Stimulated activated CD4-positive, alpha-beta T cell treated with anti-CD3 and anti-CD28 coated beads, Interleukin-12 subunit alpha, Interleukin-12 subunit beta, amount 100 ng/mL, for 48 hours (primary cell): ENCODE results near the gene UTS2B.

ENCODE experiments used
- DNase-seq, 3 donors: peaks; one replicate each; pipeline ENCODE4 v3.0.0-alpha.2; 2020; ENCODE audit warnings: low read depth in 2 of 3, low spot score in 1 of 3

The UTS2B gene

DNA sequence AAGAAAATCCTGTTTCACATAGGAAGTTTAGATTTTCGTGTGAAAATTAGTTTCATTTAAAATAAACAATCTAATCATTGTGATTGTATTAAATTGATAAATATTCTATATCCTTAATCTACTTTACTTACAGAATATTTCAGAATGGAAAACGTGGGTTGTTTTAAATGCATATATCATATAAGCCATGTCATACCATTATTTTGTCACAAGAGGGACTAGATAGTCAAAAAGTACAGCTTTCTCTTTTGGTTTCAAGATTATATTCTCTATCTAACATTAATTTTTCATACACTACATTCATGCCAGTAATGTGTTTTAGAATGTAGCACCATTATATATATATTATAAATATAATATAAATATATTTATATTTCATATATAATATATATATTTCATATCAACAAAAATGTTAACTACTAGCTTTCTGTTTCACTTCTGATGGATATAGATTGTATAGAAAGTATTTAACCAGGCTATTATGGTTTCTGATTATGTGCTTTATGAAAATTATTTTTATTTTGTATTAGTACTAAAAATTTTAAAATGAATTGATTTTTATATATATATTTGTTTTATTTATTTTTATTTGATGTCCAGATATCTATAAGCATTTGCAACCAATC lies 86.0 kb downstream of the UTS2B start:
- no peak for DNase-seq

DNA sequence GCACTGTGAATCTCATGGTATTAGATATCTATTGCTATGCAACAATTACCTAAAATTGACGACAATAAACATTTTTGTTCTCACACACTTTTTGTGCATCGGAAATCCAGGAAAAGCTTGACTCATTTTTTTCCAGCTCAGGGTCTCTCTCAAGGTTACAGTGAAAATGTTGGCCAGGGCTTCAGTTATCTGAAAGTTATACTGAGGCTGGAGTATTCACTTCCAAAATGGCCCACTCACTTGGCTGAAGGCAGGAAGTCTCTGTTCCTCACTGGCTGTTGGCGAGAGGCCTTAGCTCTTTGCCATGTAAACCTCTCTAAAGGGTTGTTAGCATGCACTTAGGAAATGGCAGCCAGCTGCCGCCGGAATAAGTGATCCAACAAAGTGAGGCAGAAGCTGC lies 89.8 kb downstream of the UTS2B start:
- no peak for DNase-seq

DNA sequence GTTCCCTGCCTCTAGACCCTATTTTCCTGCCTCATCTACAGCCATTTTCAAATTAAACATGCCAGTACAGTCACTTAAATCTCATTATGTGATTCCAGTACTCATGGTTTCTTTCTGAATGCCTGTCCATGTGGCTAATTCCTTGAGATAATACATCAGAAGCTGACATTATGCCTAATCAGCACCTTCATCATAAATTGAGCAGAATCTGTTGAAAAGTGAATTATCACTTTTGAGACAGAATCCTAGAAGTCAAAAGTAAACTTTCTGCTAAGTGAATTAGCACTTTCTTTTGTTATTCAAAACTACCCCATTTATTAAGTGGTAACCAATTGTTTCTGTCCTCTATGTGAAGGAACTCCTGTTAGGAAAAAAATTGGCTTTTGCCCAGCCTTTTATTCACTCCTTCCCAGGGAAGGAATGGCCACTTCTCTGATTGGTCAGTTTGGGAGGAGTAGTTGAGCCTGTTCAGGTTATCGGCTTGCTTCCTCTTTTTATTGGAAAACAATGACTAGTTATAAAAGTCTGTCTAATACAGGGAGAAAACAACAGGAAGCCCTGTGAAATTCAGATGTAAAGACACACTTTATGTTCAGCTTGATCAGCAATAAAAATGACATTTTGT lies 90.8 kb downstream of the UTS2B start:
- no peak for DNase-seq

DNA sequence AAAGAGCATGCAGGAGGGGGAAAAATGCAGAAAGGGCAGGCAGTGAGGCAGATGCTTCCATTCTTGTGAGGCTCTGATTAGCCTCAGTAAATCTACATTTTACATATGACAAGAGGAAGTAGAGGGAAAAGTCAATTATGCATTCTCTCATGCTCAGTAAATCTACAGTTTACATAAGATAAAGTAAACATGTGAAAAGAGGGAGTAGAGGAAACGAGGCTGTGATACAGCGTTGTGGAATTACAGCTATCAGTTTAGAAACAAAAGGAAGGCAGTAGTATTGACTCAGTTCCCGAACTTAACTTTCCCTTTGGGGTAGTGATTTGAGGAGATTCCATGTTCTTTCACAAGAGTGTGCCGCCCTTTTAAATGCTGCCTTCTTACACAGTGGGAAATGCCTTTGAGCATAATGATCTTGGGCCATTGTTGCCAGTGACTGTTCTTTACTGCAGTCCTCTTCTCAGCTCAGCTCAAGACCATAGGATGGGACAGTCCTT lies 92.0 kb downstream of the UTS2B start:
- no peak for DNase-seq

DNA sequence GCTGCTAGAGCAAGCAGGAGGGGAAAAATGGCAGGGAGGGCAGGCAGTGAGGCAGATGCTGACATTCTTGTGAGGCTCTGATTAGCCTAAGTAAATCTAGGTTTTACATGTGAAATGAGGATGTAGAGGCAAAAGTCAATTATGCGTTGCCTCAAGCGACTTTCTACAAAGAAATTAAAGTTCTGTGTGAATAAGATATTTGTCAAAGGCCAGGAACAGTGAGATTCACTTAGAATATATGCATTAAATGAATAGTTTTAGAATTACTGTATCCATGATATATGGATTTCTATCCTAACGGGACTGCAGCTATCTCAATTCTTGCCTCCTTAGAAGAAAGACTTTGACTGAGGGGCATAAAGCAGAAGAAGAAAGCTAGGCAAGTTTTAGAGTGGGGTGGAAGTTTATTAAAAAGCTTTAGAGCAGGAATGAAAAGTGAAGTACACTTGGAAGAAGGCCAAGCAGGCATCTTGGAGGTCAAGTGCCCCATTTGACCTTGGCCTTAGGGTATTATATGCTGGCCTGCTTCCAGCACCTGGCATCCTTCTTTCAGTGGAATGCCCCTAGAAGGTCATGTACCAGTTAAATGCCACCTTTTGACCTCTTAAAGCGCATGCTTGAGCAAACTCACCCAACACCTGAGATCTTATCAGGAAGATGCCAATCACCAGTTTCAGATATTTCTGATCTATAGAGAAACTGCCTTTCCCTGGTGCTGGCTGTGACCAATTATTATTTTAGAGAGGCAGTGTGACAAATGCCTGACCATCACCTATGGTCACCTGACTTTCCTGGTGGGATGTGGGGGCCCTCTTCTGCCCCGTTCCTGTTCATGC lies 93.1 kb downstream of the UTS2B start:
- DNase-seq: no peak

DNA sequence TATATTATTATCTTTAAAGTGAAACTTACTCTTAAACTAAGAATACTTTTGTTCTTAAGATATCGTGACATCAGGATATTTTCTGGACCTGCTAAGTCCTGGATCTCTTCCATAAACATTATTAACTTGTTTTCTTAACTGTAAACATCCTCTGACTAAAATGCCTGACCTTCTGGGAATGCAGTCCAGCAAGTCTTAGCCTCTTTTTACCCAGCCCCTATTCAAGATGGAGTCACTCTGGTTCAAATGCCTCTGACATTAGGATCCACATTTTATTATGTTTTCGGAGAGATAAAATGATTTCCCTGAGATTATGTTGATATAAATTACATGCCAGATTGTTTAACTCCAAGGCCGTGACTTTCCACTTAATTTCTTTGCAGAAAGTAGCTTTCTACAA lies 93.7 kb downstream of the UTS2B start:
- DNase-seq: no peak

DNA sequence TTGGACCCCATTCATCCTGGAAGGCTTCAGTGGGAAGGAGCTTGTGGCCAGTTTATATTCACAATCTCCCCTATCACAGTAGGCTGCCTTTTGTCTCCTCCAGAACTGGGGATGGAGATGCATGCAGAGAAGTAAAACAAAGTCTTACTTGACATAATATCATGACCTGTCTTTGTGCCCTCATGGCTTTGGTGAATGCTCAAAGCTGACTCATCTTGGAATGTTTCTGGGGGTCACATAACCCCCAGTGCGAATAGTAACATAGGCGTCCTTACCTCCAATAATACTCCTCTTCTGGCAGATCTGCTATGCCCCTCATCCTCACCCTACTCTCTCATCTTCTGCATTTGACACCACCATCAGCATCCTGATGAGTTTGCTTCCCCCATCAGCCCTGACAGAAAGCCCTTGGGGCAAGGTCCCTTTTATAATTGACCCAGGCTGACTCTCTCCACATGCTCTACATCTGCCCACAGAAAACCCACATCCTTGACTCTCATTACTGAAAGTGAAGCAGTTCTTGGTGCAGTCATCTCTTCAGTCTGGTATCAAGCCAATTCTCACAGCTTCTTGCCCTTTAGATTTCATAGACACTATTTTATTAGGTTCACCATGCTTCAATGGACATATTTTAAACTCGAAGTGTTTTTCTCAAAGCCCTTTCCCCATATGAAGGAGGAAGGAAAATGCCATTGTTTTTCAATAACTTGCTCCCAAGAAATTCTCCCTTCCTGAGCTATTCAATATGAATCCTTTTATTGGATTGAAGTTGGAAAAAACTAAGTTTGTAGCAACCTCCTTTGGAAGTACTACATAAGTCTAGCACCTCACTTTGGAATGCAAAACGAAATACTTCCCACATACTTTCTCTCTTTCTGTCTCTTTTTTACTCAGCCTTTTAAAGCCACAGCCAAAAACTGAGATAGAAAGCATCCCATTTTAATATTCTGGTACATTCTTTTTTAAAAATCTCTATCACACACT lies 94.7 kb downstream of the UTS2B start:
- no peak for DNase-seq

DNA sequence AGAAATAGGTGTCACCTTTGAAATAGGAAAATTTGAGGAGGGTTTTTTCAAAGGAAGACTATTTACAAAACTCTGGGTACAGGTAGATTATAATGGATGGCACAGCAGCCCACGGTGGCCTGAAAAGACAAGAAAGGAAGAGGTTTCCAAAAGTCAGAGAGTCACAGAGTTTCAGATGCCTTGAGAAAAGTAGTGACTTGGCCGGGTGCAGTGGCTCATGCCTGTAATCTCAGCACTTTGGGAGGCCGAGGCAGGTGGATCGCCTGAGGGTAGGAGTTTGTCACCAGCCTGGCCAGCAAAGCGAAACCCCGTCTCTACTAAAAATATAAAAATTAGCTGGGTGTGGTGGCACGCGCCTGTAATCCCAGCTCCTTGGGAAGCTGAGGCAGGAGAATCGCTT lies 96.1 kb downstream of the UTS2B start:
- no peak for DNase-seq

DNA sequence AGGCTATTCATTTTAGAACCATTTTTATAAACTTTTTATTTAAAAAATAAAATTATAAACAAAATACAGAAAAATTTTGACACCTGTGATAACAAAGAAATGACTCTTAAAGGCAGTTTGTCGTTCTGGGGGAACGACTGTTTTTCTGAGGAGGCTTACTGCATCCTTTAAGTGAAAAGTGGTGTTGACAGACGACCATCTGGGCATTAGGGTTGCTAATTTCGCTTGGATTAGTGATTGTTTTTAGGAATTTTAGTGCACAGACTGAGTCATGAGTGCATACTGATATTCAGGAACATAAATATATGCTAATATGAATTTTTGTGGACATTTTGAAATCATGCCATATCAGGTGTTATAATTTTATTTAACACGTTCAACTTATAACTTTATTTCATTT lies 102.8 kb downstream of the UTS2B start:
- no peak for DNase-seq

DNA sequence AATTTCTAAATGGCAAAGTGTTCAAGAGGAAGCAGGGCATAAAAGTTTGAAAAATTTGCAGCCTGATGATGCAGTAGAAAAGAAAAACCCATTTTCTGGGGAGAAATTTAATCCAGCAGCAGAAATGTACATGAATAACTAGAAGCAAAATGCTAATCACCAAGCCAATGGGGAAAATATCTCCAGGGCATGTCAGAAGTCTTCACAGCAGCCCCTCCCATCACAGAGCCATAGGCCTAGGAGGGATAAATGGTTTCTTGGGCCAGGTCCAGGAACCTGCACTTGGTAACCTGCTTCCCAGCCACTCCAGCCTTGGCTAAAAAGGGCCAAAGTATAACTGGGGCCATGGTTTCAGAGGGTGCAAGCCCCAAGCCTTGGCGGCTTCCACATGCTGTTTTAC lies 108.7 kb downstream of the UTS2B start:
- no peak for DNase-seq

DNA sequence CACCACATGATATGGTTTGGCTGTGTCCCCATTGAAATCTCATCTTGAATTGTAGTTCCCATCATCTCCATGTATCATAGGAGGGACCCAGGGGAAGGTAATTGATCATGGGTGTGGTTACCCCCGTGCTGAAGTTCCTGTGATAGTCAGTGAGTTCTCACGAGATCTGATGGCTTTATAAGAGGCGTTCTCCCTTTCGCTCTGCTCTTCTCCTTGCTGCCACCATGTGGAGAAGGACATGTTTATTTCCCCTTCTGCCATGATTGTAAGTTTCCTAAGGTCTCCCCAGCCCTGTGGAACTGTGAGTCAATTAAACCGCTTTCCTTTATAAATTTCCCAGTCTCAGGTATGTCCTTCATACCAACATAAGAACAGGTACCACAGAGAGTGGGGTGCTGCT lies 109.4 kb downstream of the UTS2B start:
- no peak for DNase-seq

DNA sequence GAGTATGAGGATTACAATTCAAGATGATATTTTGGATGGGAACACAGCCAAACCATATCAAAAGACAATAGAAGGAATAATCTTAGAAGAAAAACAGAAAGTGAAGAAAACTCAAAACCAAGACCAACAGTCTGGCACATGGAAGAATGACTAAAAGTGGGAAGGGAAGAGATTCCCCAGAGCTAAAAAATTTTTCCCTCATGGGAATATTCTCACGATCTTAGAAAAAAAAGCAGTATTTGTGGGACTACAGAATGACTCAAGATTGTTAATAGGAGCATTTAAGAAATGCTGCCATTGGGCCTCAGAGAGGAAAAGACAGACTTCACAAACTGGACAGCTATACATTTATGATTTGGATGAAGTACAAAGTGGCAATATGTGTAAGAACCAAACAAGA lies 113.0 kb downstream of the UTS2B start:
- DNase-seq: no peak
